KOPT-K1 (cell line): ENCODE results near the gene RUFY3.
"Not testable (repeated sequence)": the region's sequence is repeated elsewhere in the genome, so short reads cannot be mapped to it uniquely, and the experiment has no call there.

Experiments
- H3K27ac ChIP-seq: fragments of 200-600 bp; sonication (generic); 2 replicates; pipeline ENCODE4 v1.5.1; 2016; ENCODE audit warnings: antibody characterized with exemption, mild to moderate bottlenecking, low read depth, low read length; ENCODE audit not compliant: poor library complexity, severe bottlenecking
- H3K36me3 ChIP-seq: fragments of 200-600 bp; sonication (generic); 2 replicates; pipeline ENCODE4 v1.5.1; 2017; ENCODE audit warnings: antibody characterized with exemption, mild to moderate bottlenecking, low read length, moderate library complexity; ENCODE audit not compliant: insufficient read depth
- H3K9me3 ChIP-seq: fragments of 200-600 bp; sonication (generic); 2 replicates; pipeline ENCODE4 v1.5.1; 2017; ENCODE audit warnings: antibody characterized with exemption, low read length, mild to moderate bottlenecking; ENCODE audit not compliant: insufficient read depth, poor library complexity, severe bottlenecking

RUFY3 gene

DNA sequence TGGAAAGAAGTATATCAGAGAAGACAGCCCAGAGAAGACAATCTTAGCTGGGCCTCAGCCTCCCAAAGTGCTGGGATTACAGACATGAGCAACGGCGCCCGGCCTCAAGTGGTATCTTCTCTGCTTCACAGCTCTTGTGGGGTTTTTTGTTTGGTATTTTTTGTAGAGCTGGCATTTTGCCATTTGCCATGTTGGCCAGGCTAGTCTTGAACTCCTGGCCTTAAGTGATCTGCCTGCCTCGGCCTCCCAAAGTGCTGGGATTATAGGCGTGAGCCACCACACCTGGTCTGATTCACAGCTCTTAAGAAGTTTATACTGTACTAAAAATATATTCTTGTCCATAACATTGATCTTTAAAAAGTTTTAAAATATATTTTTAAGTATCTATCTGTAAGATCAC is 21.1 kb upstream of the RUFY3 start:
- Histone ChIP-seq H3K36me3 (no peaks in the 10 kb centered on the region), H3K9me3 (no peaks in the 10 kb centered on the region), H3K27ac (no peak overlapping the region)

- no peaks in the 10 kb centered on the region for H3K36me3 ChIP-seq
- no peak overlapping the region for H3K27ac ChIP-seq
- no peaks in the 10 kb centered on the region for H3K9me3 ChIP-seq
Observed at GRCh38 chr4:70701271-70701670, 20.5 kb upstream of the RUFY3 start.

GRCh38 chr4:70702592-70702991 is 19.2 kb upstream of the RUFY3 start:
- H3K27ac ChIP-seq, H3K36me3 ChIP-seq, H3K9me3 ChIP-seq: not testable (repeated sequence)

DNA sequence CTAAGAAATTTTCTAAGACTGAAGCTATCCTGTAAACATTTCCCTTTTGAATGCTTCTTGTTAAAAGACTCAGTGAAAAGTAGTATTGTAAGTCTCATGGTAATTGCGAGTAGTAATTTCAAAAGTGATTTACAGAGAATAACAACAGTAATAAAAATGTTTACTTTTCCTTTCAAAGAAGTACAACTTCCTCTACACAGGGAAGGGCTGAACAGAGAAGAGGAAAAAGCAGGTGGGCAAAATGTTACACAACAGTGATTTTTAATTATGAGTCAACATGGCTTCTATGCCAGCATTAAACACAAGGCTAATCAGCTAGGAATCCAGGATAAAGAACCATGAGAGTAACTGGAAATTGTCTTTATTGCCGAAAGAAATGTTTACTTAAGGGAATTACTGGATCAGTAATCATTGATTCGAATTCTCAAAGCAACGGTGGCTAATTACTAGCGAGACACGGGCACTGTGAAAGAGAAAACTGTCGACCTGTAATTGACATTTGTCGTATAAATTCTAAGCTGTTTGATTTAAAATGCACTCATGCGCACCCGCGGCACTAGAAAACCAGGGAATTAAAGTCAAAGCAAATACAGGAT is 18.0 kb upstream of the RUFY3 start:
- H3K27ac ChIP-seq = peak overlapping the region; percentile 95
- no peaks in the 10 kb centered on the region for H3K36me3 ChIP-seq
- H3K9me3 ChIP-seq = no peaks in the 10 kb centered on the region

DNA sequence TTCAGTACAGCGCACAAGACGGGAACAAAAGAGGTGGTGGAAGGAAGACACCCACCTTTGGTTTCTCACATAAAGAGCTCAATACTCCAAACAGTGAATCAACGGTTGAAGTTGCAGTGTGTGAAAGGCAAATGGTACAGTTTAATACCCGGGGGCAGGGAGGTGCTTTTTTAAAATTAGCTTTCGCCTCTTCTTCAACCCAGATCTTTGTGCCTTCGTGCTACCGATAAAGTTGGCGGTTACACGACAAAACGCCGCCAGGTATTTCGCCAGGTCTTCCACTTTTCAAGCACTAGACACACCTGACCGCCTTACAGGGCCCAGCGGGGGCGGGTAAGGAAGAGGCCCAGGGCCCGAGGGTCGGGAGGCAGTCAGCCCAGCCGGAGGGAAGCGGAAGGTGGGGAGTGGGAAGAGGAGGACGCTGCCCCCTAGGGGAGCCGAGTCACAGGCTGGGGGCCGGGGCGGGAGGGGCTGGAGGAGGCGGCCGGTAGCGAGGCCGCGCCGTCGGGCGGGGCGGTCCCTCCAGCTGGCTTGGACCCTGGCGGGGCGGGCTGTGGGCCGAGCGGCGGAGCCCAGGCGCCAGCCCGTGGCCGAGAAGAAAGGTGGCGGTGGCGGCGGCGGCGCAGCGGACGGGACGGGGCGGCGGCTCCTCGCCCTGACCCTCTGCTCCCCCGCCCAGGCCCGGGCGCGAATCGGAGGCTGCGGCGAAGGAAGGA is 17.4 kb upstream of the RUFY3 start:
- H3K36me3 ChIP-seq = no peaks in the 10 kb centered on the region
- no peaks in the 10 kb centered on the region for H3K9me3 ChIP-seq
- H3K27ac ChIP-seq = peak overlapping the region; percentile 95

DNA sequence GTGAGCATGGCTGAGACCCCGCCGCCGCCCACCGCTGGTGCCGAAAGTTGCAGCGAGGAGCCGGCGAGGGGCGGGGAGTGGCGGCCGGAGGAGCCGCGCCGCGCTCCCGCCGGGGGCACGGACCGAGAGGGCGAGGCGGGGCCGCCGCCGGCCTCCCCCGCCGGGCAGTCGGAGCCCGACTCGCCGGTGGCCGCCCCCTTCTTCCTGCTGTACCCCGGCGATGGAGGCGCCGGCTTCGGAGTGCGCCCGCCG is 16.9 kb upstream of the RUFY3 start:
- Histone ChIP-seq H3K36me3 (no peaks in the 10 kb centered on the region), H3K27ac (peak overlapping the region; percentile 95), H3K9me3 (no peaks in the 10 kb centered on the region)

DNA sequence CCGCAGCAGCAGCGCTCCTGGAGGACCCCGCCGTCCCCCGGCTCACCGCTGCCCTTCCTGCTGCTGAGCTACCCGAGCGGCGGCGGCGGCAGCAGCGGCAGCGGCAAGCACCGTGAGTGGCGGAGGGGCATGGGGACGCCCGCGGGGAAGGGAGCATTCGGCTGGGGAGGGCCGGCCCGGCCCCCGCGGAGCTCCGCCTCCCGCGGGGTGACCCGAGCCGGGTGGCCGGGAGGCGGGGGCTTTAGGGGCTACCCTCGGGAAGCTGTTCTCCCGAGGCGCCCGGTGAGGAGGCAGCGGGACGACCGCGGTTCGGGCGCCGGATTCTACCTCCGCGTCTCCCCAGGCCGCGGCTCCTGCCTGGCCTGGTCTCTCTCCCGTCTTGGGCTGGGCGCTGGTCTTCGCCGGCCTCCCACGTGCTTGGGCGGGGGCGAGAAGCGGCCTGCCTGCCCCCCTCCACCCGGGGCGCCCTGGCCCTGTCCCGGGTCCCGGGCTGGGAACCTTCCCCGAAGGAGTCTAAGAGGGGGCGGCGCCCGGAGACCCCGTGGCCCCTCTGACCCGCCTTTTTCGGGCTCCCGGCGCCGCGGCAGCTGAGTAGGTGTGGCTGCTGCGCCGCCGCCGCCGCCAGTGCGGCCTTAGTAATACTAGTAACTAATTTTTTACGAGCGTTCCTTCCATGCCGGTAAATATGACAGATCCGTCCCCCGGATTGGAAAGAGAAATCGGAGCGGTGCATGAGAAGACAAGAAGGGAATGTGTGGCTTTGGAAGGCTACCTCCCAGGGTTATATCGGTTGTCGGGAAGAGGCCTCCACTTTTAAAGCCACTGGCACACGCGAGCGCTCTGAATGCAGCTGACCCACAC is 16.4 kb upstream of the RUFY3 start:
- no peaks in the 10 kb centered on the region for H3K9me3 ChIP-seq
- H3K36me3 ChIP-seq = no peaks in the 10 kb centered on the region
- peak overlapping the region; percentile 95 for H3K27ac ChIP-seq

DNA sequence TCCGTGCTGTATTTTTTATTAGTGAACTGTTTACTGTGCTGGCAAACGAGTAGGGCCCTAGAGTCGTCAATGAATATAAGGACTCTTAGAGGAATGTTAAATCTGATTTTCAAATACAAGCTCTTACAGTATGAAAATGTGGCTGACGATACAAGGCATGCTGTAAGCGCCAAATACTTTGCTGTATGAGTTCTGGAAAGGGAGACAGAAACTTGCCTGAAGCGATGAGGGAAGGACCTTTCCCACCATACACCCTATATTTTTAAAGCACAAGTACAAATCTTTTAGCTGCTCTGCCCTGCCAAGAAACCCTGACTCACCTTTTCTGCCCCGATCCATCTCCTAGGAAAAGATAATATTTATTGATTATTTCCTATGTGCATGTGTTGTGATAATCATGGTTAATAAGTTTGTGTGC is 15.7 kb upstream of the RUFY3 start:
- Histone ChIP-seq H3K36me3 (no peaks in the 10 kb centered on the region), H3K9me3 (no peaks in the 10 kb centered on the region), H3K27ac (peak overlapping the region; percentile 95)

DNA sequence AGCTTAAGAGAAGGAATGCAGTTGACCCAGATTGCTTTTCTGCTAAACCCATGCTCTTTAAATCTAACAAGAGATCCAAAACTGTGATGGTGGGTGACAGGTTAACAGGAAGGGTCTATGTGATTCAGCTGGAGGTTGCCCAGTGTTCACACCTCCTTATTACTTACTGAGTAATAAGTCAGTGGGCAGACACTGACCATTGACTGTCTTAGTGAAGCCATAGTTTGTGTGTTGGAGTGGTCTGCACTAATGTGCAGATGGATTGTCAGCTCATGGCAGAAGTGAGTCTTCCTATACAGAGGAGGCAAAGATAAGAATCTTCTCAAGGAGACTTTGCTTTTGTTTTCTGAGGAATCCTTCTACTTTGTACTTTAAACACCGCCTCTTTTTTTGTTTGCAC is 15.2 kb upstream of the RUFY3 start:
- Histone ChIP-seq H3K36me3 (no peaks in the 10 kb centered on the region), H3K9me3 (no peaks in the 10 kb centered on the region), H3K27ac (peak overlapping the region; percentile 95)

- H3K9me3 ChIP-seq = no peaks in the 10 kb centered on the region
- H3K27ac ChIP-seq = peak overlapping the region; percentile 61
Observed at GRCh38 chr4:70709611-70710205, 12.1 kb upstream of the RUFY3 start.

DNA sequence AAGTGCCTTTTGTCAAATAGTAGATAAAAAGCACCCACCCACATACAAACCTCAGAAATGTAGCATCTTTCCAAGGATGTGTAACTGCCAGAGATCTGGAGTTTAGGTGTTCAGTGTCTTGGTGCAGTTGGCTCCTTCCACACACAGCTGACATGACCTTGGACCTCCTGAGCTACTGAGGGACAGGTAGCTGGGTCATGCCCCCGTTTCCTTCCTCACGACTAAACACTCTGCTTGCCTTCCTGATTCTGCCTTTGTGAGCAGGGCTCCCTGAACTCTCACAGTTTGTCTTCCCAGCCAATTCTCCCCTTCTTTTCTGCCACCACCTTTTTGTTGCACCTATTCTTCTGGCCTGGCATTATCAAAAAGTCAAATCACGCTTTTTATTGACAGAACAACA is 10.2 kb upstream of the RUFY3 start:
- Histone ChIP-seq H3K36me3 (no peaks in the 10 kb centered on the region), H3K27ac (peak overlapping the region; percentile 62), H3K9me3 (no peaks in the 10 kb centered on the region)

More at GRCh38 chr4:70709611-70710205, 12.1 kb upstream of the RUFY3 start:
- no peaks in the 10 kb centered on the region for H3K36me3 ChIP-seq

DNA sequence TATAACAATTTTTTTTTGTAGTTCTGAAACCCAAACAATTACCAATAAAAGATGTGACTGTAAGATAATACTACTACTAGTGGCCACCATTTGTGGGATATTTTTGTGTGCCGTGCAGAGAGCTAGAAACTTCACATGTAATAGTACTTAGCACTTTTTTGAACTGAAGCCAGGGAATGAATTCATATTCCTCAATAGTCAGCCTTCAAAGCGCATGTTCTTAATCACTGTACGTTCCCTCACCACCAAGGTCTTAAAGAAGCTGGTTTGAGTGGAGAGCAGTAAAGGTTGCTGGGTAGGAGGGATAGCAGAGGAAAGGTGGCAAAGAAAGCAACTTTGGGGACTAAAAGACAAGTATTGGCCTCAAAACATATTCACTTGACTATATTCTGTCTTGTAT is 9.6 kb upstream of the RUFY3 start:
- no peaks in the 10 kb centered on the region for H3K9me3 ChIP-seq
- H3K27ac ChIP-seq = peak overlapping the region; percentile 62
- no peaks in the 10 kb centered on the region for H3K36me3 ChIP-seq

DNA sequence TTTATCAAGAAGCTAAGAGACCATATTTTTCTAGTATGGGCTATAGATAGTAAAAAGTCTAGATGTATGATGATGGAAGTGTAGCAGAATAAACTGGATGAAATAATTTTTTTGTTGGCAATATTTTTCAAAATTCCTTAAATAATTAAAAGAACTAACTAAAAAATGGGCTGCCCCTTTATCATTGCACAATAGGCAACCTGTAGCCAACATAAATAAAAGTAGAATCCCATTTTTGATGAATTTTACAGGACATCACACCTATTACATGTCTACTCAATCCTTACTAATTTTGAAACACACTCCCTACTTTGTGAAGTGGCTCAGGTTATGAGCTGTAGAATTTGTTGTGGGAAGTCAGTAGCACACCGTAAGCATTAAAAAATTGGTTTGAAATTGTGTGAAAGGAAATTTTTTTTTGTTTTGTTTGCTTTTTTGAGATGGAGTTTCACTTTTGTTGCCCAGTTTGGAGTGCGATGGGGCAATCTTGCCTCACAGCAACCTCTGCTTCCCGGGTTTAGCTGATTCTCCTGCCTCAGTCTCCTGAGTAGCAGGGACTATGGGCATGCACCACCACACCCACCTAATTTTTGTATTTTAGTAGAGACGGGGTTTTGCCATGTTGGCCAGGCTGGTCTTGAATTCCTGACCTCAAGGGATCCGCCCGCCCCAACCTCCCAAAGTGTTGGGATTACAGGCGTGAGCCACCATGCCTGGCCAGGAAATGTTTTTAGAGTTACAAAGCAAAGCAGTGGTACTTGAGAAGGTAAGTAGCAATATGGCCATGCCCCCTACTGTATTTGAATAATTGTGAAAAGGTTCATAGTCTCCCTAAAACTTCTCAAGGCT is 8.9 kb upstream of the RUFY3 start:
- H3K36me3 ChIP-seq = no peaks in the 10 kb centered on the region
- H3K27ac ChIP-seq = peak overlapping the region; percentile 62

GRCh38 chr4:70713453-70714078 is 8.2 kb upstream of the RUFY3 start:
- Histone ChIP-seq H3K27ac (peak overlapping the region; percentile 62), H3K9me3 (no peaks in the 10 kb centered on the region), H3K36me3 (no peaks in the 10 kb centered on the region)

More for the DNA sequence above, 8.9 kb upstream of the RUFY3 start:
- no peaks in the 10 kb centered on the region for H3K9me3 ChIP-seq
